K562 (cell line): ENCODE measurements around the gene EDN2. TPM values are rescaled to one million over a fixed set of nuclear protein-coding genes. Genes with fewer than 3 reads are reported as not detected.

Experiments used
- CHAMP1 ChIP-seq: fragments of 450-650 bp; IDR thresholded peaks from 2 replicates; pipeline ENCODE4 v1.6.1; 2016; ENCODE audit warnings: mild to moderate bottlenecking
- CREB1 ChIP-seq, 2 experiments: sonication (generic) in 1 of 2; formaldehyde crosslinking in 1 of 2; IDR thresholded peaks; 2 replicates each; pipeline versions ENCODE4 v1.6.1 to v1.8.0; 2012 to 2022; ENCODE audit warnings: inconsistent platforms in 1 of 2, mild to moderate bottlenecking in 1 of 2, missing genetic modification reagents in 1 of 2, moderate library complexity in 1 of 2
- DNMT1 ChIP-seq: fragments of 450-650 bp; IDR thresholded peaks from 2 replicates; pipeline ENCODE4 v1.6.1; 2016; ENCODE audit warnings: antibody characterized with exemption, mild to moderate bottlenecking
- ELF2 ChIP-seq: fragments of 250-450 bp; sonication (Bioruptor Pico); IDR thresholded peaks from 2 replicates; pipeline ENCODE4 v1.5.0; 2021; ENCODE audit warnings: mild to moderate bottlenecking
- JUN ChIP-seq, 2 experiments: sonication (generic) in 1 of 2; formaldehyde crosslinking in 1 of 2; IDR thresholded peaks; 2 replicates each; pipeline versions ENCODE4 v1.6.1 to v1.8.0; 2012 to 2022; ENCODE audit warnings: borderline replicate concordance in 2 of 2, mild to moderate bottlenecking in 2 of 2, improper control_type of control experiment in 1 of 2, low read depth in 1 of 2, low read length in 1 of 2, missing genetic modification reagents in 1 of 2
- JUND ChIP-seq, 2 experiments: IDR thresholded peaks; 2 replicates in 1 of 2; 3 replicates in 1 of 2; pipeline ENCODE4 v1.6.1; 2011; ENCODE audit warnings: borderline replicate concordance in 2 of 2, low read depth in 2 of 2, low read length in 2 of 2, improper control_type of control experiment in 1 of 2, missing biosample characterization in 1 of 2, missing genetic modification characterization in 1 of 2, missing genetic modification reagents in 1 of 2
- LEF1 ChIP-seq: fragments of 450-650 bp; IDR thresholded peaks from 2 replicates; pipeline ENCODE4 v1.6.1; 2016; ENCODE audit warnings: mild to moderate bottlenecking
- MXI1 ChIP-seq: IDR thresholded peaks from 2 replicates; pipeline ENCODE4 v1.6.1; 2011; ENCODE audit warnings: low read depth, mild to moderate bottlenecking, improper control_type of control experiment, low read length
- NR3C1 ChIP-seq: sonication (generic); formaldehyde crosslinking; IDR thresholded peaks from 2 replicates; pipeline ENCODE4 v1.8.1; 2022; ENCODE audit warnings: missing genetic modification reagents
- TBL1XR1 ChIP-seq, 2 experiments: IDR thresholded peaks; 2 replicates each; pipeline ENCODE4 v1.6.1; 2012; ENCODE audit warnings: improper control_type of control experiment in 2 of 2, low read length in 2 of 2, mild to moderate bottlenecking in 1 of 2
- TFE3 ChIP-seq: fragments of 450-650 bp; formaldehyde crosslinking; IDR thresholded peaks from 2 replicates; pipeline ENCODE4 v1.4.0; 2020; ENCODE audit warnings: mild to moderate bottlenecking, mixed read lengths
- ZHX1 ChIP-seq: fragments of 150-350 bp; conservative IDR thresholded peaks from 2 replicates; pipeline ENCODE4 v1.6.1; 2014; ENCODE audit warnings: low read length
- ZNF239 ChIP-seq: fragments of 250-450 bp; sonication (Bioruptor Pico); IDR thresholded peaks from 2 replicates; pipeline ENCODE4 v1.4.0; 2020; ENCODE audit warnings: mild to moderate bottlenecking
- polyA plus RNA-seq, 8 experiments: library from polyadenylated mRNA; depleted of rRNA in 4 of 8; stranded (reverse) in 5 of 8; unstranded in 3 of 8; fragments of >200 nt; fragmentation: Nextera tagmentation in 2 of 8; fragmentation: Illumina TruSeq in 1 of 8; extraction: Ambion mirVana in 2 of 8; extraction: Trizol in 1 of 8; gene quantifications; 2 replicates each; pipeline versions ENCODE4 v1.2.1 to v1.2.3, GENCODE V29; 2011 to 2014; ENCODE audit warnings: inconsistent platforms in 1 of 8, missing spikeins in 1 of 8
- total RNA-seq, 7 experiments: library from RNA; depleted of rRNA in 6 of 7; stranded (reverse); fragments of >200 nt in 6 of 7; fragmentation: Illumina TruSeq in 2 of 7; extraction: Trizol in 2 of 7; gene quantifications; 2 replicates each; pipeline versions ENCODE4 v1.2.1 to v1.2.3, GENCODE V29; 2011 to 2021; ENCODE audit warnings: low replicate concordance in 1 of 7
- TF ChIP-seq, protein P1 (sequence below), 2 experiments: fragments of 450-650 bp in 1 of 2; sonication (generic) in 1 of 2; formaldehyde crosslinking in 1 of 2; IDR thresholded peaks in 1 of 2; conservative IDR thresholded peaks in 1 of 2; 2 replicates each; pipeline versions ENCODE4 v1.6.1 to v1.8.1; 2016 to 2023; ENCODE audit warnings: mild to moderate bottlenecking in 2 of 2, moderate library complexity in 2 of 2, inconsistent platforms in 1 of 2, missing genetic modification reagents in 1 of 2
- TF ChIP-seq, protein P2 (sequence below): fragments of 200-800 bp; sonication (Bioruptor generic); IDR thresholded peaks from 2 replicates; pipeline ENCODE4 v1.6.1; 2017; ENCODE audit warnings: missing genetic modification characterization, missing compliant biosample characterization

Gene EDN2
- total and polyA plus RNA-seq, 9 of the 15 experiments (the other 6 are each of a cell fraction or from before 2014, with no cell fraction given): not detected

GRCh38 chr1:41493117-41493536 lies 8.6 kb upstream of the EDN2 start (continued):
- TF ChIP-seq, protein P1, sequence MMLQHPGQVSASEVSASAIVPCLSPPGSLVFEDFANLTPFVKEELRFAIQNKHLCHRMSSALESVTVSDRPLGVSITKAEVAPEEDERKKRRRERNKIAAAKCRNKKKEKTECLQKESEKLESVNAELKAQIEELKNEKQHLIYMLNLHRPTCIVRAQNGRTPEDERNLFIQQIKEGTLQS (IDR thresholded peaks at IDR 0.05): peak; percentile 95
- TF ChIP-seq, protein P1 (CRISPR knock-in tag; conservative IDR thresholded peaks at IDR 0.05): no peak
- TF ChIP-seq TBL1XR1 (IDR thresholded peaks at IDR 0.05; ENCODE audit: low read length in 2 of 2) (no peak), DNMT1 (no peak), LEF1 (no peak), ZHX1 (no peak), ELF2 (CRISPR knock-in tag) (no peak), NR3C1 (no peak), CHAMP1 (no peak), JUN (IDR thresholded peaks at IDR 0.05; ENCODE audit: borderline replicate concordance, low read depth, low read length) (peak; percentile 92), JUN (CRISPR knock-in tag; IDR thresholded peaks at IDR 0.05; ENCODE audit: borderline replicate concordance) (no peak), CREB1 (IDR thresholded peaks at IDR 0.05) (peak; percentile 52; the same call in 1 of the 2 replicates), CREB1 (CRISPR knock-in tag; IDR thresholded peaks at IDR 0.05) (no peak), TFE3 (CRISPR knock-in tag) (no peak), ZNF239 (no peak), JUND (IDR thresholded peaks at IDR 0.05; ENCODE audit: borderline replicate concordance, low read depth, low read length) (peak; percentile 88), JUND (tag; IDR thresholded peaks at IDR 0.05; ENCODE audit: borderline replicate concordance, low read depth, low read length) (peak; percentile 91), MXI1 (no peak)
- TF ChIP-seq, protein P2, sequence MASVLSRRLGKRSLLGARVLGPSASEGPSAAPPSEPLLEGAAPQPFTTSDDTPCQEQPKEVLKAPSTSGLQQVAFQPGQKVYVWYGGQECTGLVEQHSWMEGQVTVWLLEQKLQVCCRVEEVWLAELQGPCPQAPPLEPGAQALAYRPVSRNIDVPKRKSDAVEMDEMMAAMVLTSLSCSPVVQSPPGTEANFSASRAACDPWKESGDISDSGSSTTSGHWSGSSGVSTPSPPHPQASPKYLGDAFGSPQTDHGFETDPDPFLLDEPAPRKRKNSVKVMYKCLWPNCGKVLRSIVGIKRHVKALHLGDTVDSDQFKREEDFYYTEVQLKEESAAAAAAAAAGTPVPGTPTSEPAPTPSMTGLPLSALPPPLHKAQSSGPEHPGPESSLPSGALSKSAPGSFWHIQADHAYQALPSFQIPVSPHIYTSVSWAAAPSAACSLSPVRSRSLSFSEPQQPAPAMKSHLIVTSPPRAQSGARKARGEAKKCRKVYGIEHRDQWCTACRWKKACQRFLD: no peak
